Esophagus (tissue), 2 donors: ENCODE data around the gene TRIM26. TPM values are rescaled to one million over a fixed set of nuclear protein-coding genes. Genes with fewer than 3 reads are reported as not detected.
"Not testable (repeated sequence)": the region's sequence is repeated elsewhere in the genome, so short reads cannot be mapped to it uniquely, and the experiment has no call there.

Experiments used
- H3K27ac ChIP-seq, 2 donors: one replicate each; pipeline ENCODE4 v1.5.1; 2013; ENCODE audit warnings: low read depth in 2 of 2, mild to moderate bottlenecking in 2 of 2, inconsistent platforms in 1 of 2, low read length in 1 of 2, moderate library complexity in 1 of 2
- H3K27me3 ChIP-seq, 2 donors: one replicate each; pipeline ENCODE4 v1.6.1; 2013; ENCODE audit warnings: low read length in 2 of 2, control low read depth in 1 of 2, mild to moderate bottlenecking in 1 of 2; ENCODE audit not compliant: insufficient read depth in 2 of 2, control insufficient read depth in 1 of 2
- H3K36me3 ChIP-seq, 2 donors: one replicate each; pipeline ENCODE4 v1.6.1; 2013; ENCODE audit warnings: low read length in 1 of 2; ENCODE audit not compliant: control insufficient read depth in 2 of 2, insufficient read depth in 2 of 2
- H3K4me1 ChIP-seq, 2 donors: one replicate each; pipeline ENCODE4 v1.6.1; 2013; ENCODE audit warnings: low read length in 1 of 2; ENCODE audit not compliant: control insufficient read depth in 2 of 2, insufficient read depth in 2 of 2
- H3K4me3 ChIP-seq, 2 donors: one replicate each; pipeline ENCODE4 v1.5.1; 2013; ENCODE audit warnings: low read length in 2 of 2, mild to moderate bottlenecking in 2 of 2, low read depth in 1 of 2, moderate library complexity in 1 of 2
- H3K9me3 ChIP-seq, 2 donors: one replicate each; pipeline ENCODE4 v1.6.1; 2013; ENCODE audit warnings: mild to moderate bottlenecking in 2 of 2, low read depth in 1 of 2, low read length in 1 of 2, moderate library complexity in 1 of 2; ENCODE audit not compliant: control insufficient read depth in 2 of 2, insufficient read depth in 1 of 2
- WGBS, 2 donors: extraction: QIAGEN DNeasy Blood & Tissue Kit; methylation state at CpG; one replicate each; pipeline ENCODE4 v1.1.7; 2013; 5-methylcytosine and 5-hydroxymethylcytosine counted together
- polyA plus RNA-seq, 2 donors: library from polyadenylated mRNA; stranded (reverse); fragments of 200-250 nt; gene quantifications; one replicate each; pipeline ENCODE4 v1.2.3, GENCODE V29; 2013
- donor health status: healthy with polysubstance abuse.
- donor health status: Bipolar disorder and iron deficiency.

TRIM26 gene
- polyA plus RNA-seq, 2 donors: 33.3 to 40.2 TPM

DNA sequence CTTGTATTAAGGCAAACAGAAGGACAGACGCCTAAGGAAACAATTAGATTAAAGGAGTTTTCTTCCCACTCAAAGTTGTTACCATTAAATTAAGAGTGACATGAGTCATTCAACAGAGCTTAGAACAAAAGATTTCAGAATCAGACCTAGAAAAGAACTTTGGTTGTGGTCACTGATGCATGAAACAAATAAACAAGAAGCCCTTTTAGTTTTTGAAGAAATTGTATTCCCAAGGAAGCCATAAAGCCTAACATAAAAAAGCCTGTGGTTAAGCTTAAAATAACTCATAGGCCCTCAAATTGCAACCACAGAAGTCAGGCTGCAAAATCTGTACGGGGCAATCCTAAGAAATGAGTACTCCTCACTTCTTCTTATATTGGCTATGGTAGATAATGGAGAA is 17.9 kb upstream of the TRIM26 start:
- Histone ChIP-seq H3K27ac (no peak overlapping the region), H3K4me1 (no peaks in the 10 kb centered on the region), H3K27me3 (no peaks in the 10 kb centered on the region), H3K9me3 (no peaks in the 10 kb centered on the region), H3K36me3 (no peaks in the 10 kb centered on the region), H3K4me3 (no peak overlapping the region)
- WGBS, 2 donors: 72 to 73% methylated on average over 2 of the region's 2 CpGs

DNA sequence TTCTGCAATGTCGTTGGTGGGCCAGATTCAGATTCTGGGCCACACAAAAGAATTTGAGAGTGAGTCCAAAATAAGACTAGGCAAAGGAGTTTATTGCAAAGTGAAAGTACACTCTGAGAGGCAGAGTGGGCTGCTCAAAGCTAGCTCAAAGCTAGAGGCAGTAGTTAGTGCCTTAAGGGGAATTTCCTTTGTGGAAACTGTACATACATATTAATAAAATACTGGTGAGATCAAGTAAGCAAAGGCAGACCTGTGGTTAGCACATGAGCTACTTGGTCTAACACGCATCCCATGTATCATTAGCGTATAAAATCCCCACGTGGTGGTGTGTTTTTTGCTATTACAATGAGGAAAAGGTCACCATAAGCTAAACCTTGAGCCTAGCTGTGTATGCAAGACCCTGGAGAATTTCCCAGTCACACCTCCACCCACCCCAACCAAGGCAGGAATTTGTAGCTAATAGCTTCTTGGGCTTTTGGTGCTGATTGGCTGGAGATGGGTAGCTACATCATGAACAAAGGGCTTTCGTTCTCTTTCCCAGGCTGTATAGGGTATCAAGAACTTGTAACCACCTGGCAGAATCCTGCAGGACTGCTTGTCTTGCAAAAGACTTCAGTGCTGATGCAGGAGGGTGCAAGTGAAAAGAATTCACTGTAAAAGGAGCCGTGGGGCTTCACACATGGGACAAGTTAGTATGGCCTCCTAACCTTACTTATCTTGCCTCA is 14.7 kb upstream of the TRIM26 start:
- Histone ChIP-seq H3K4me3 (no peak overlapping the region), H3K4me1 (no peaks in the 10 kb centered on the region), H3K36me3 (no peaks in the 10 kb centered on the region), H3K27me3 (no peaks in the 10 kb centered on the region), H3K27ac (no peak overlapping the region), H3K9me3 (no peaks in the 10 kb centered on the region)
- 72 to 74% methylated on average over 6 of the region's 6 CpGs for WGBS, 2 donors

DNA sequence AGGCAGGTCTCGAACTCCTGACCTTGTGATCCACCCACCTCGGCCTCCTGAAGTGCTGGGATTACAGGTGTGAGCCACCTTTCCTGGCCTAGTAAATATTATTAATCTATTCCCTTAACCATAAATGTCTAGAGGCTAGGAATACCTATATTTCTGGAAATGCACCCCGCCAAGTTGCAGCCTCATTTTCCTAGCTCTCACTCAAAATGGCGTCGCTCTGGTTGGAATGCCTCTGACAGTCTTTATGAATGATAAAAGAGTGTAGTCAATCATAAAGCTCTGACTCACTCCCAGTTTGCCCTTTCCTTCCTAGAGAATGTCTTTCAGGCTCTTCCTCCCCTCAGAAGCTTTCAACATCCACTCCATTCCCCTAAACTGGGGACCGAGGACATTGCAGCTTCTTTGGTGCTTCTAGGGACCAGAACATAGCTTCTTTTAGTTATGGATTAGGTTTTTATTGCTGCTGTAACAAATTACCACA is 14.1 kb upstream of the TRIM26 start:
- H3K4me3 ChIP-seq: no peak overlapping the region
- no peaks in the 10 kb centered on the region for H3K36me3 ChIP-seq
- H3K4me1 ChIP-seq: no peaks in the 10 kb centered on the region
- H3K27me3 ChIP-seq: no peaks in the 10 kb centered on the region
- no peaks in the 10 kb centered on the region for H3K9me3 ChIP-seq
- WGBS, 2 donors: 79 to 83% methylated on average over 6 of the region's 6 CpGs
- no peak overlapping the region for H3K27ac ChIP-seq

DNA sequence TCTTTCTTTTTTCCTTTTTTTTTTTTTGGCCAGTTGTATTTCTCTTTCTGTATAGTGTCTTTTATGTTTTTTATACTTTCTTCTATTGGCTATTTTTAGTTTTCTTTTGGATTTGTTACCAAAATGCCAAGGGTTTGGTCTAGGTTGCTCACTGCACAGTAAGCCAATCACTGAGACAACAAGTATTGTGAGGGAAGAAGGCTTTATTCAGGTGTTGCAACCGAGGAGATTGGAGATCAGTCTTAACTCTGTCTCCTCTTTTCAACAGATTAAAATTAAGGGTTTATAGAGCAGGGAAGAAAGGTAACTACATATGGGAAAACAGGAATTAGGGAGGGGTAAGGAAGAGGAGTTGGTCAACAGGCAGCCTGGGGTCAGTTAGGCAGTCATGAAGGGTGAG is 10.1 kb upstream of the TRIM26 start:
- H3K27ac ChIP-seq: no peak overlapping the region
- WGBS, 2 donors: 76 to 78% methylated on average over 1 of the region's 1 CpG
- H3K4me3 ChIP-seq: no peak overlapping the region

DNA sequence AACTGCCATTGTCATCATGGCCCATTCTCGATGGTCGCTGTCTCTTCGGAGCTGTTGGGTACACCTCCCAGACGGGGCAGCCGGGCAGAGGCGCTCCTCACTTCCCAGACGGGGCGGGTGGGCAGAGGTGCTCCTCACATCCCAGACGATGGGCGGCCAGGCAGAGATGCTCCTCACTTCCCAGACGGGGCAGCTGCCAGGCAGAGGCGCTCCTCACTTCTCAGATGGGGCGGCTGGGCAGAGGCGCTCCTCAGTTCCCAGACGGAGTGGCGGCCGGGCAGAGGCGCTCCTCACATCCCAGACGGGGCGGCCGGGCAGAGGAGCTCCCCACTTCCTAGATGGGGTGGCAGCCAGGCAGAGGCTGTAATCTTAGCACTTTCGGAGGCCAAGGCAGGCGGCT is 8.8 kb upstream of the TRIM26 start:
- WGBS, 2 donors: 91 to 96% methylated on average over 23 of the region's 23 CpGs
- not testable (repeated sequence) for H3K9me3 ChIP-seq, H3K4me1 ChIP-seq, H3K36me3 ChIP-seq, H3K4me3 ChIP-seq, H3K27me3 ChIP-seq, H3K27ac ChIP-seq

More for the DNA sequence above, 10.1 kb upstream of the TRIM26 start:
- Histone ChIP-seq H3K27me3 (no peaks in the 10 kb centered on the region), H3K4me1 (no peaks in the 10 kb centered on the region), H3K9me3 (no peaks in the 10 kb centered on the region), H3K36me3 (no peaks in the 10 kb centered on the region)

DNA sequence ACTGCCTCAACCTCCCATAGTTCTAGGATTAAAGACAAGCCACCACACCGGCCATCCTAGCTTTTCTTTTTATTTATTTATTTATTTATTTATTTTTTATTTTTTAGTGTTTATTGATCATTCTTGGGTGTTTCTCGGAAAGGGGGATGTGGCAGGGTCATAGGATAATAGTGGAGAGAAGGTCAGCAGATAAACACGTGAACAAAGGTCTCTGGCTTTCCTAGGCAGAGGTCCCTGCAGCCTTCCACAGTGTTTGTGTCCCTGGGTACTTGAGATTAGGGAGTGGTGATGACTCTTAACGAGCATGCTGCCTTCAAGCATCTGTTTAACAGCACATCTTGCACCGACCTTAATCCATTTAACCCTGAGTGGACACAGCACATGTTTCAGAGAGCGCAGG is 8.2 kb upstream of the TRIM26 start:
- not testable (repeated sequence) for H3K27me3 ChIP-seq, H3K4me3 ChIP-seq, H3K4me1 ChIP-seq, H3K9me3 ChIP-seq, H3K36me3 ChIP-seq, H3K27ac ChIP-seq
- 77 to 87% methylated on average over 6 of the region's 6 CpGs for WGBS, 2 donors

DNA sequence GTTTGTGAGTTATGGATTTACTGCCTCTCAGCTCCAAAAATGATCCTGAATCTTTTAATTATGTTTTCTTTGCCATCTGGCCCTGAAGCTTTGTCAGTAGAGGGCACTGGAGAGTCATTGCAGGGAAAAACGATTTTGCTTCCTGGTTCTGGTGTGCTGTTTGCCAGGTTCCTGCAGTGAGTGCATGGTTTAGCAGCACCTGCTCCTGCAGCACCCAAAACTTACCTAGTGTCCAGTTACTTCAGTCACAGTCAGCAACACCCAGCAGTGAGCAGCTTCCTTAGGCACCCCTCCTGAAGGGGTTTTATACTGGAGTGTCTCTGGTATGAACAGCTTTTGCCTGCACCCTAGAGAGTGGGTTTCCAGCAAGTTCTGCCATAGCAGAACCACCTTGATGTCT is 6.0 kb upstream of the TRIM26 start:
- WGBS, 2 donors: 0% methylated on average over 1 of the region's 1 CpG
- no peak overlapping the region for H3K4me3 ChIP-seq
- H3K9me3 ChIP-seq: no peaks in the 10 kb centered on the region
- H3K36me3 ChIP-seq: no peaks in the 10 kb centered on the region
- H3K27me3 ChIP-seq: no peaks in the 10 kb centered on the region
- H3K4me1 ChIP-seq: peaks cover 0 to 3% of the 10 kb centered on the region in 2 donors
- no peak overlapping the region for H3K27ac ChIP-seq

DNA sequence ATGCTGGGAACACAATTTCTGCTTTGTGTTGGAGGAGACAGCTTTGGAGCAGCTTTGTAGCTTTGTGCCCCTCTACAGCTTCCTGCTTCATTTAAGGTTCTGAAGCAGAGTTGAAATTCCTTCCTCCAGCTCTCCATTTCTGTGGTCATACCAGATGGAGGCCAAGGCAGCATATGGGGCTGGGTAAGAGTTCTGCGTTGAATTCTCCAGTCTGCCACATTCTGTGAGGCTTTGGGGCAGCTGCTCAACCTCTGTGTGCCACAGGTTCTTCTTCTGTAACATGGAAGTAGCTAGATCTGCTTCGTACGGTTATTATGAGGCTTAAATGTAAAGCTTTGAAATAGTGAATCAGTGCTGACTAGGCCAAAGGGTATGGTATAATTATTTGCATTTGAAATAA is 2.9 kb upstream of the TRIM26 start:
- Histone ChIP-seq H3K4me3 (no peak overlapping the region), H3K4me1 (peaks cover 0 to 5% of the 10 kb centered on the region in 2 donors), H3K27me3 (no peaks in the 10 kb centered on the region), H3K27ac (no peak overlapping the region), H3K9me3 (no peaks in the 10 kb centered on the region), H3K36me3 (no peaks in the 10 kb centered on the region)
- WGBS, 2 donors: 66 to 75% methylated on average over 3 of the region's 3 CpGs

DNA sequence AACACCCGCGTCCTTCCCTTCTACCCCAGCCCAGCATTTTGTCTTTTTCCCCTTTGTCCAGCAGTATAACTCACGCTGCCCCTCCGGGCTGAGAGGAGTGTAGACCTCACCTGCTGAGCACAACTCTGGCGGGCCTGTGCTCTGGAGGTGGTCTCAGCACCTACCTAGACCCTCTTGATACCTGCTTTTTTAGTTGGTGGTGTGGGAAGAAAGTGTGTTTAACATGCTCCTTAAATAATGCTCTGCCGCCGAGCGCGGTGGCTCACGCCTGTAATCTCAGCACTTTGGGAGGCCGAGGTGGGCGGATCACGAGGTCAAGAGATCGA is 1.4 kb upstream of the TRIM26 start:
- Histone ChIP-seq H3K27ac (peak overlapping the region; percentile 95 to 99), H3K9me3 (no peaks in the 10 kb centered on the region), H3K27me3 (no peaks in the 10 kb centered on the region), H3K4me1 (peaks cover 0 to 5% of the 10 kb centered on the region in 2 donors), H3K36me3 (no peaks in the 10 kb centered on the region), H3K4me3 (peak overlapping the region; percentile 92 to 95)
- 65 to 66% methylated on average over 14 of the region's 14 CpGs for WGBS, 2 donors

DNA sequence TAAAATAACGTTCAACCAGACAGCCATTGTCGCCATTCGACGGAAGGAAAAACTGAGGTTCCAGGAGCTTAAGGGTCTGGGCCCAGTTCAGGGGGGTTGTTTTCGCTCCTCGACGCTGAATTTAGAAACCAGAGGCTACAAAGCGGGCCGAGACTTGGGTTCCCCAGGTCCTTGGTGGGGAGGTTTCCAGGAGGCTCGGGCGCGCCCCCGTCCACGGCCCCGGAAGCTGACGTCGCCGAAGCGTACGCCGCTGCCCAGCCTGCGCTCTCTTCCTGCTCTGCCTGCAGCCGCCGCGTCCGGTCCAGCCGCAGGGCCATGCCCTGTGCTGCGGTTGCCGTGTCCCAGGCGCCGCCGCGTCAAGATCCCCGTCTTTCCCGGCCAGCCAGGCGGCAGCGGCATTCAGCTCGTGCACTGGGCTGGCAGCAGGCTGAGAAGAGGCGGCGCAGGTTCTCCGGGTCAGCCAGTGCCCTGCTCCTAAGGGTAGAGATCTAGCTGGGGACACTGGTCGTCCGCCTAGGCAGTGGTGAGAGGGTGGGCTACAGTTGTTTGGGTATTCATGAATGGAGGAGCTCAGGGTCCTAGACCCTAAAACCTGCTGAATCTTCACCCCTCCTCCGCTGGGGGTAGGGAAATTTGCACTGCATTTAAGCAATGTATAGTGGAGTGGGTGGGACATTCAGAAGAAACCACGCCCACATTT is 901 bp upstream of the TRIM26 start:
- Histone ChIP-seq H3K36me3 (no peaks in the 10 kb centered on the region), H3K27me3 (no peaks in the 10 kb centered on the region), H3K27ac (peak overlapping the region; percentile 95 to 99), H3K4me1 (peaks cover 0 to 5% of the 10 kb centered on the region in 2 donors), H3K4me3 (peak overlapping the region; percentile 92 to 95), H3K9me3 (no peaks in the 10 kb centered on the region)
- 0 to 1% methylated on average over 45 of the region's 45 CpGs for WGBS, 2 donors
